Measurements from ENCODE around the gene CCDC169.
"Not testable (repeated sequence)": the region's sequence is repeated elsewhere in the genome, so short reads cannot be mapped to it uniquely, and the experiment has no call there.

Gene CCDC169

DNA sequence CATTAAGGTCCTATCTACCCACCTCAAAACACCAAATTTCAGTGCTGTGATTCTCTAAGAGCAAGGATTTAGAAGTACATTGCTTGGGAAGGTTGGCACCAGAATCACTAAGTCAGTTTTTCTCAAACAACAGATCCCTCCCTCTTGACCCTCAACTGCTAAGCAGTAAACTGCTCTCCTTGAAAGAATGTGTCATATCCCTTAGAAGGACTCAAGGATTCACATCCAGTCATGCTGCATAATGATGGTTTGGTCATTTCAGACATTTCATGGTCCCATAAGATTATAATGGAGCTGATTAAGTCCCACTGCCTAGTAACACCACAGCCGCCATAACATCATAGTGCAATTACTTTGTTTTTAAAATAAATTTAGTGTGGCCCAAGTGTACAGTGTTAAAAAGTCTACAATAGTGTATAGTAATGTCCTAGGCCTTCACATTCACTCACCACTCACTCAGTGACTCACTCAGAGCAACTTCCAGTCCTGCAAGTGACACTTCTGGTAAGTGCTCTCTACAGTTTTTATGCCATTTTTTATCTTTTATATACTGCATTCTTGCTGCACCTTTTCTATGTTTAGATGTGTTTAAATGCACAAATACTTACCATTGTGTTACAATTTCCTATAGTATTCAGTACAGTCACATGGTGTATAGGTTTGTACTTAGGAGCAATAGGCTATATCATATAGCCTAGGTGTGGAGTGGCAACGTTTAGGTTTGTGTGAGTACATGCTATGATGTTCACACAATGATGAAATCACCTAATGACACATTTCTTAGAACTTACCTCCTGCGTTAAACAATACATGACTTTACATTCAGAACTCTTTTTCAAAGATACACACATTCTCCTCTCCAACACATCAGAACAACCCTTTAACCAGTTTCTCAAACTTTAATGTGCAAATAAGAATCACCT lies 15.7 kb upstream of the CCDC169 start:
- DNase-seq (ENCODE audit: low spot score): no peak

DNA sequence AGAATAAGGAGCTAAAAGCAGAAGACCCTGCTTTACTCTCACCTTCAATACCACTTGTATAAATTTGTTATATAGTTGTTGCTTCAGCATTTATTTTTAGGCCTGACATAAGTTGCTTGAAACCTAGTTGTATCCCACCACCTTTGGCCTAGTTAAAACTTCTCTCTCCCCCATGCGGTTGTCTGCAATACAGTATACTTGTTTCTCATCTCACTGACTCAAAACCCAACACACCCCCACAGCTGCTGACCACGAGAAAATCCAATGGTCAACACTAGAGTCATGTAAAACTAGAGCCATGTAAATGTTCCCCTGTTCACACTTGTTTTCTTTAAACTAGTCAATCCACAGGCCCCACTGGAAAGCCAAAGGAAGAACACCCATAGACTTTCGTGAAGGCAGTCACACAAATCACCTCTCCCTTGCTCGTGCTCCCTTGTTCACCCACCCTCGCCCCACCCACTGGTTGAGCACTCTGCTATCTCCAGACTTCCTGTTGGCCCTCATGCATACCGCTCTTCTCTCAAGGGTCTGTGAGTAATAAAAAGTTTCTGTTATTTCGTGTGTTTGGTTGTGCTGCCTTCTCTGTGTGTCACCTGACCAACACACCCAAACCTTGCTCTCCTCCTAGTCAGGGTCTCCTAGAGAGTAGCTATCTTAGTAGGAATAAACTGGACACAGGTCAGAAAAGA lies 12.9 kb upstream of the CCDC169 start:
- no peak for DNase-seq (ENCODE audit: low spot score)

GRCh38 chr13:36302289-36302688 lies 4.7 kb upstream of the CCDC169 start:
- no peak for DNase-seq (ENCODE audit: low spot score)

- DNase-seq (ENCODE audit: low spot score): not testable (repeated sequence)
Measured at GRCh38 chr13:36299469-36299868, 1.9 kb upstream of the CCDC169 start.

- DNase-seq (ENCODE audit: low spot score): no peak
Measured at GRCh38 chr13:36298535-36299068, 988 bp upstream of the CCDC169 start.

- no peak for DNase-seq (ENCODE audit: low spot score)
Measured at GRCh38 chr13:36294096-36294495, 3.5 kb downstream of the CCDC169 start.

DNA sequence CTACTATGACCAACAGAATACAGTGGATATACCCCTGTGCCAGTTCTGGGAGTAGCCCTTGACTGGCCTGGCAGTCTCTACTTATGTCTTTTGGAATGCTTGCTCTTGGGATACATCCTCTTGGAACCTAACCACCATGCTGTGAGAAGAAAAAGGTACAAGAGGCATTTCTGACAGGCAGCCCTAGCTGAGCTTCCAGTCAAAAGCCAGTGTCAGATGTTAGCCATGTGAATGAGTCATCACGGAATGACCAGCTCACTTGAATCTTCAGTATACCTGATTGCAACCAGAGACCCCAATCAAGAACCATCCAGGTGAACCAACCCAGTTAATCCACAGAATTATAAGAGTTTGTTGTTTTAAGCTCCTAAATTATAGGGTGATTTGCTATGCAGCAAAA lies 4.1 kb downstream of the CCDC169 start:
- no peak for DNase-seq (ENCODE audit: low spot score)

DNA sequence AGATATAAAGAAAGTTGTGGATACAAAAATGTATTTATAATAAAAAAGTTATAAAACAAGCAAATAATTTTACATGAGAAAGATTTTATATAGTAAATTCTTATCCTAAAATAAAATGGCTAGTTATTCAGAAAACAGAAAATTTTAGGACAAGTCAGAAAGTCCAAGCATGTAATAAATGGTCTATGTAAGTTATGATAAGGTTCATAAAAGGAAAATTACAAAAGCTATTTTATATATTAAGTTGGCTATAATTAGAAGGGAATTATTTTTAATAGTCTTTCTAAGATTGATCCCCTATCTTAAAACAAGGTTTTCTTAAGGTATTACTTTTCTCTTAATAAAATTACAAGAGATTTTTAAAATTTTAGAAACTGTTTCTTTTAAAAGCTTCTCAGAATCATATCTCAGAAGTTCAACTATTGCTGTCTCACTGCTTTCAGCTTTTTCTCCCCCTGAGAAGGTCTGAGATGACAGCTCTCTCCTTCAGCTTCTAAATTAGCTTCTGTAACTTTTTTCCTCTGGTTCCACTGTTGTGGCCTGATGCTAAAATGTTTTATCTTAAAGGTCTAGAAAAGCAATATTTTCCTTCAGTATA lies 8.7 kb downstream of the CCDC169 start:
- DNase-seq (ENCODE audit: low spot score): no peak

GRCh38 chr13:36286006-36286405 lies 11.6 kb downstream of the CCDC169 start:
- no peak for DNase-seq (ENCODE audit: low spot score)

DNA sequence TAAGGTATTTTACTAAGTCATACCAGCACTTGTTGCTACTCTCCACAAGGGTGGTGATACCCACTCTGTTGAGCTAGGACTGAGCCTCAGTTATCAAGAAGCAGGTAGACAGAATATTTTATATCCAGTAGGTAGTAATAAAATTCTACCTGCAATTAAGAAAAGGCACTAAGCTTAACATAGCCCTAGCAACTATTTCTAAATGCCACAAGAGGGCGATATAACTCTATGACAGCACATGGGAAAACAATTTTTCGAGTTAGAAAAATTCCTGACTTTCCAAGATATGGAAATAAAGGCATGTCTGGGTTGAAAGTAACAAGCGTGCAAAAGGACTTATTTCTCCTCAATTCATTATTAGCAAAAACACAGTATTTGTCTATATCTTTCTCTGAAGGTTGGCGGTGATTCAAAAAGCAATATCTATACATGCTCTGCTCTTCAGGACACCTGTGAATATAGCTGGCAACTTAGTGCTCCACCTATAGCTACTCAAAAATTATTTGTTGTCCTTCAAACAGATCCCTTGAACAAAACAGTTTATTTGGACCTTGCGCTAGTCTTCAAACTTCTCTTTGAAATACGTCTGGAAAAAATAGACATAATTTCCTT lies 14.7 kb downstream of the CCDC169 start:
- DNase-seq (ENCODE audit: low spot score): peak; percentile 13

GRCh38 chr13:36275190-36276002 lies 22.2 kb downstream of the CCDC169 start:
- DNase-seq (ENCODE audit: low spot score): peak; percentile 21

DNA sequence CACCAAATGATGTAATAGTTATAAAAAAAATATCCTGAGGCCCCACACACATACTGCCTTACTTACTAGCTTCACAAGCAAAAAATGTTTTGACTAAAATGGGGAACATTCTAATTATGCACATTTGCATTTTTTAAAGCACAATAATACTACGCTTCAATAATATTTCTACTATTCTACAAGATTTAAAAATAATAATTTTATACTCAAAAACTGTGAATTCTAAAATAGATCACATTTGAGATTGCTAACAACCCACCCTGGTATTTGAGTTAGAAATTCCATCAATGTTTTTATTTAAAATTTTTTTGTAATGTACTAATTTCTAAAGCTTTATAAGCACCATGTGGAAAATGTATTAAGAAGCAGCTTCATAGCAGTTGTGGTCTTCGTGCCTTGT lies 24.2 kb downstream of the CCDC169 start:
- no peak for DNase-seq (ENCODE audit: low spot score)

DNA sequence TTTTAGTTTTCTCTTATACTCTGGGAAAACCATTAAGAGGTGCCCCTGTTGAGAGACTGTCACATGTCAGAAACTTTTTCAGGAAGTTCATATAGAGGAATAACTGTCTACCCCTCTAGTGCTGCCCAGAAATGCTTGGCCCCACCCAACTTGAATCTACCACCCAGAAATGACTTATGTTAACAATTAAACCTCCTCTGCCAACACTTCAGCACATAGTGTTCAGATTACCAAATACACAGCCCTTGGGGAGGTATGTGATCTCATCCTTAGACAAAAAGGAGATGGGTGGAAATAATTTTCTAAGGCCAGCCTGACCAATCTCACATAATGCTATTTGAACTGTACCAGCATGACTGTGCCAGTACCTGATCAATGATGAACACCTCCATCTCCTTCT lies 35.6 kb downstream of the CCDC169 start:
- no peak for DNase-seq (ENCODE audit: low spot score)

GRCh38 chr13:36261011-36261410 lies 36.6 kb downstream of the CCDC169 start:
- DNase-seq (ENCODE audit: low spot score): no peak

GRCh38 chr13:36259361-36260137 lies 38.1 kb downstream of the CCDC169 start:
- DNase-seq (ENCODE audit: low spot score): no peak

DNA sequence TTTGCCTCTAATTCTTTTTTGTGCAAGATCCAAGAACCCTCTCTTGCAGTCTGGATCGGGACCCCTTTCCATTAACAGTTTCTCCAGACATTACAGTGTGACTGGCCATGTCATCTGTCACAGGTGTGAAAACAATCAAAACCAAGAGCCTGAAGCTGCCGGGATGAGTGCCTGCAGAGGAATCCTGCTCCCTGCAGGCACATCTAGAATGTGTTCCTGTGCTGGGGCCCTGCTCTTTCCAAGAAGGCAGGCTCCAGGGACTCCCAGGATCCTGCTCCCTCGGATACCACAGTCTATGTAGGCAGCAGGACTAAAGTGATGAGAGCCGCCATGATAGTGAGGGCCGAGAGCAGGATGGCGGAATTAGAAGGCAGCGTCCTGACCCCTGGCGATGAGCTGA lies 38.8 kb downstream of the CCDC169 start:
- no peak for DNase-seq (ENCODE audit: low spot score)

- no peak for DNase-seq (ENCODE audit: low spot score)
Measured at GRCh38 chr13:36251526-36251925, 46.1 kb downstream of the CCDC169 start.

- DNase-seq (ENCODE audit: low spot score): no peak
Measured at GRCh38 chr13:36251017-36251416, 46.6 kb downstream of the CCDC169 start.

DNA sequence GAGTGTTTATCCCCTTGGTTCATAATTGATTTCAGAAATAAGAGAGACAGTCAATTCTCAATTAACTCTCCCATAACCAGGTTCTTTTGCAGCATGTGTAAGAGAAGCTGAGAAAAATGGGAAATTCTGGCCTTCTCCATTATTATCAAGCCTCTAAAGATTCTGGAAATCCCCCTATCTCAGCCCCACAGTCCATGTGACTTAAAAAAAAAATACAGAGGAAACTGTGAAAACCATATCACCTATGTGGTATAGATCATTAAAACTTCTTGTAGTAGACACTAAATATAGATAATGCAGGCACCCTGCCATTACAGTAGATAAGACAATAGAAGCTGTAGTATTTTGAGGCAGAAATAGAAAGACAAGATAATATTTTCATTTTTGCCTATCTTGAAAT lies 48.9 kb downstream of the CCDC169 start:
- DNase-seq (ENCODE audit: low spot score): no peak

DNA sequence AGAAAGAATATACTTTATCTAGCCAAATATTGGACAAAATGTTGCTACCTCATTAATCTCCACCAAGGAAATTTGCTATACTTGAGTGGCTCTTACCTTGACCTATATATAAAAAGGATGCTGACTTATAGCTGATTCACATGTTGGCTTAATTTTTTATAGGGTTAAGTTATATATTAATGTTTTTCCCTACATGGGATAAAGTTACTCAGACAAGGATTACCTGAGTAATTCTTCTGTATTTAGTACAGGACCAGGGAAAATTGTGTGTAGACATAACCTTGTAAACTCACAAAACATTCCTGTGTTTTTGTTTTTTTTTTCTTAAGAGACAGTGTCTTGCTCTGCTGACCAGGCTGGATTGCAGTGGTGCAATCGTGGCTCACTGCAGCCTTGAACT lies 52.6 kb downstream of the CCDC169 start:
- DNase-seq (ENCODE audit: low spot score): no peak

- no peak for DNase-seq (ENCODE audit: low spot score)
Measured at GRCh38 chr13:36244073-36244472, 53.5 kb downstream of the CCDC169 start.

All from hepatic stellate cell (primary cell).